Nephron (organoid): ENCODE measurements around the gene NRXN2.

Experiments
- H3K27ac Mint-ChIP-seq, 3 experiments: 2 replicates each; pipeline ENCODE4 v1.8.0; 2020; ENCODE audit warnings: mixed read lengths in 3 of 3, mild to moderate bottlenecking in 2 of 3, moderate library complexity in 1 of 3
- H3K27me3 Mint-ChIP-seq: 2 replicates; pipeline ENCODE4 v1.8.0; 2021; ENCODE audit warnings: low read depth, mild to moderate bottlenecking, moderate library complexity, mixed read lengths
- H3K36me3 Mint-ChIP-seq: 2 replicates; pipeline ENCODE4 v1.8.0; 2020; ENCODE audit warnings: low read depth, mixed read lengths
- H3K4me1 Mint-ChIP-seq: 2 replicates; pipeline ENCODE4 v1.8.0; 2020; ENCODE audit warnings: mixed read lengths
- H3K4me3 Mint-ChIP-seq, 3 experiments: 2 replicates each; pipeline ENCODE4 v1.8.0; 2020; ENCODE audit warnings: mild to moderate bottlenecking in 3 of 3, mixed read lengths in 3 of 3, moderate library complexity in 2 of 3
- H3K9me3 Mint-ChIP-seq: 2 replicates; pipeline ENCODE4 v1.8.0; 2020; ENCODE audit warnings: mixed read lengths
- TF ChIP-seq, protein P1 (sequence below), 3 experiments: fragments of 200-600 bp; sonication (generic); IDR thresholded peaks; one replicate each; pipeline ENCODE4 v1.5.0; 2021; ENCODE audit warnings: antibody characterized with exemption in 3 of 3; ENCODE audit not compliant: unreplicated experiment in 3 of 3

NRXN2 gene

DNA sequence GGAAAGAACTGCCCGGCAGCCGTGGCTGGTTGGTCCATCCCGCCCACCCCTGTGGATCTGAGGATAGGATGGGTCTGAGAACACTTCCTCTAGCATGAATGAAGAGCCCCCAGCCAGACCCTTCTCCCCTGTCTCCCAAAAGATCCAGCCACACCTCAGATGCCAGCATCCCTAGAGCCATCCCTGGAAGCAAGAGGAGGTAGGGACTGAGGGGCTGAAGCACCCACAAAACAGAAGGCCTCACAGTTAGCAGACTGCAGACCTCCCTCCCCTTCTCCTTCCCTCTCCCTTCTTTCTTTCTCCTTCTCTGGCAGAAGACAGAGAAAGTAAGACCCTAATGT lies 1.7 kb downstream of the NRXN2 start:
- H3K27ac Mint-ChIP-seq, result no peak overlapping the region
- peak overlapping the region in 1 of 3 experiments; percentile 73 for H3K4me3 Mint-ChIP-seq
- H3K9me3 Mint-ChIP-seq, result no peaks in the 10 kb centered on the region

DNA sequence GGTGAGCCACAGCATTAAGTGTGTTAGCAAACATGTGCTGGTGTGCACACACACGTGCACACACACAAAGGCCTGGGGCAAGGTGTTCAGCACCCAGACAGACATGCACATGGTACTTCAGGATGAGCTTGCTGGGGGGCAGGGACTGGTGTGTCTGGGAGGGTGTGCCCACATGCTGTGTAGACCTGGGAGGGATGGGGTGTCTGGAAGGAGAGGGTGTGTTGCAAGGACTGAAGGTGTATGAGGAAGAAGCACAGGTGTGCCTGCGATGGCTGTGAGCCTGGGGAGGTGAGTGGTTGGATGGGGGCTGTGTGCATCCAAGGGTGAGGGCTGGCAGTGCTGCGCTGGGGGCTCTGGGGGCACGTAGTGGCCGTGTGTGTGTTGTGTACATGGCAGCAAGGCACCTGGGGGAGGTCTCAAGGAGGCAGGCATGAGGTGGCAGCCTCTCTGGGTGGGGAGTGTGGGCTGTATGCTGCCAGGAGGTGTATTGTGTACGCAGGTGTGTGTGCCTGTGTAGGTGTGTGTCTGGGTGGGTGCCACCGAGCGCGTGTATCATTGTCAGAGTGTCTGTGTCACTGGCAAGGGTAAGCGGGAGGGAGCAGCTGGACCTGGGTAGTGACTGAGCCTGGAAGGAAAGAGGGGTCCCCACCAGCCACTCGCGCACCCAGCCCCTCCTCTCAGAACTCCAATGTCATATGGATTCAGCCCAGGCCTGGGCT lies 2.2 kb downstream of the NRXN2 start:
- Mint-ChIP-seq H3K36me3 (no peaks in the 10 kb centered on the region), H3K4me3 (peak overlapping the region; percentile 17 to 56 (median 33)), H3K9me3 (no peaks in the 10 kb centered on the region), H3K27me3 (peaks cover 79% of the 10 kb centered on the region), H3K27ac (no peak overlapping the region), H3K4me1 (peaks cover 17% of the 10 kb centered on the region)
- TF ChIP-seq, protein P1, sequence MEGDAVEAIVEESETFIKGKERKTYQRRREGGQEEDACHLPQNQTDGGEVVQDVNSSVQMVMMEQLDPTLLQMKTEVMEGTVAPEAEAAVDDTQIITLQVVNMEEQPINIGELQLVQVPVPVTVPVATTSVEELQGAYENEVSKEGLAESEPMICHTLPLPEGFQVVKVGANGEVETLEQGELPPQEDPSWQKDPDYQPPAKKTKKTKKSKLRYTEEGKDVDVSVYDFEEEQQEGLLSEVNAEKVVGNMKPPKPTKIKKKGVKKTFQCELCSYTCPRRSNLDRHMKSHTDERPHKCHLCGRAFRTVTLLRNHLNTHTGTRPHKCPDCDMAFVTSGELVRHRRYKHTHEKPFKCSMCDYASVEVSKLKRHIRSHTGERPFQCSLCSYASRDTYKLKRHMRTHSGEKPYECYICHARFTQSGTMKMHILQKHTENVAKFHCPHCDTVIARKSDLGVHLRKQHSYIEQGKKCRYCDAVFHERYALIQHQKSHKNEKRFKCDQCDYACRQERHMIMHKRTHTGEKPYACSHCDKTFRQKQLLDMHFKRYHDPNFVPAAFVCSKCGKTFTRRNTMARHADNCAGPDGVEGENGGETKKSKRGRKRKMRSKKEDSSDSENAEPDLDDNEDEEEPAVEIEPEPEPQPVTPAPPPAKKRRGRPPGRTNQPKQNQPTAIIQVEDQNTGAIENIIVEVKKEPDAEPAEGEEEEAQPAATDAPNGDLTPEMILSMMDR (IDR thresholded peaks at IDR 0.05; ENCODE audit: unreplicated experiment in 3 of 3), result no peak

More for the DNA sequence above, 1.7 kb downstream of the NRXN2 start:
- H3K27me3 Mint-ChIP-seq, result peaks cover 74% of the 10 kb centered on the region
- H3K4me1 Mint-ChIP-seq, result peaks cover 17% of the 10 kb centered on the region
- TF ChIP-seq, protein P1 (IDR thresholded peaks at IDR 0.05; ENCODE audit: unreplicated experiment in 3 of 3), result no peak
- H3K36me3 Mint-ChIP-seq, result no peaks in the 10 kb centered on the region

DNA sequence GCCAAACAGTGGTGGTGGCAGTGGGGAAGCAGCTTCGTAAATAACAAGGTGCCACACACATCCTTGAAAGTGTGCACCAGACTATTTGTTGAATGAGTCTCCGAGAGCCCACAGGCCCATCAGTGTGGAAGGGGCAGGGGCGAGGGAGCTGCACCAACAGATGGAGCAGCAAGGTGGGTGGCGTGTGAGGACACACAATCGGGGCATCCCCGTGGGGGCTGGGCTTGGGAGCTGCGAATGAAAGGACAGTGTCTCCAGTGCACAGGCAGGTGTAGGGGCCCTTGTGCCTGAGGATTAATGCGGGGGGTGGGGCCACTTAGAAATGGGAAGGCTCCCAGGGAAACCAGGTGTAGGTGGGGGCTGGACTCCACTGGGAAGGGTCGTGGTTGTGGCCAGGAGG lies 2.8 kb downstream of the NRXN2 start:
- Mint-ChIP-seq H3K4me1 (peaks cover 12% of the 10 kb centered on the region), H3K27ac (no peak overlapping the region), H3K4me3 (no peak overlapping the region), H3K36me3 (no peaks in the 10 kb centered on the region), H3K9me3 (no peaks in the 10 kb centered on the region), H3K27me3 (peaks cover 85% of the 10 kb centered on the region)
- TF ChIP-seq, protein P1 (IDR thresholded peaks at IDR 0.05; ENCODE audit: unreplicated experiment in 3 of 3), result no peak

DNA sequence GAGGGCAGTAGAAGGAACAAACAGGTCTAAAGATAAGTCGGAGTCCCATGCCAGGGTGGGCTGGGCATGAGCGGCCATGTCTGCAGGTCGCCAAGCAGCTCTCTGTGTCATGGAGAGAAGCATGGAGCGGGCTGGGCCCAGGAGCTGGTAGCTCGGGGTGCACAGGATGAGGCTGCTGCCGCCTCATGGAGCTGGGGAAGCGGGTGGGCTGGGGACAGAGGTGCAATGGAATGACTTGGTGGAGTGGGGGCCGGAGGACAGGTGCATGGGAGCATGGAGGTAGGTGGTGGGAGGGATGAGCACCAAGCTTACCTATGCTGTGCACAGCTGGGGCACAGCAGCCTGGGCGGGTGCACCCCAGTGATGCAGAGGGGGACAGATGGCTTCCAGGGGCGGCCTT lies 3.6 kb downstream of the NRXN2 start:
- Mint-ChIP-seq H3K27ac (no peak overlapping the region), H3K4me3 (no peak overlapping the region), H3K9me3 (no peaks in the 10 kb centered on the region), H3K4me1 (peaks cover 6% of the 10 kb centered on the region), H3K27me3 (peaks cover 93% of the 10 kb centered on the region), H3K36me3 (no peaks in the 10 kb centered on the region)
- TF ChIP-seq, protein P1 (IDR thresholded peaks at IDR 0.05; ENCODE audit: unreplicated experiment in 3 of 3), result no peak

DNA sequence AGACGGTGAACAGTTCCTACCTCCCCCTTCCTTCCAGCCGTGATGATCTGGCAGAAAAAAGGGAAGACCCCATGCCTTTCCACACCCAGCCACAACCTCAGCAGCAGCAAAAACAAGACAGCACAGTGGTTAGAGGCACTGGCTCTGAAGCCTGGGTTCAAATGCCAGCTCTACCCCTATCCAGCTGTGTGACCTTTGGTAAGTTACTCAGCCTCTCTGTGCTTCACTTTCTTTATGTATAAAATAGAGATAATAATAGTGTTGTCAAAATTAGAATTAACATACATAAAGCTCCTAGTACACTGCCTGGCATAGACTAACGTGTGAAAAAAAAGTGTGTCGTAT lies 4.2 kb downstream of the NRXN2 start:
- Mint-ChIP-seq H3K9me3 (no peaks in the 10 kb centered on the region), H3K36me3 (no peaks in the 10 kb centered on the region), H3K27ac (no peak overlapping the region), H3K4me1 (peaks cover 7% of the 10 kb centered on the region), H3K27me3 (peaks cover 95% of the 10 kb centered on the region), H3K4me3 (no peak overlapping the region)
- TF ChIP-seq, protein P1 (IDR thresholded peaks at IDR 0.05; ENCODE audit: unreplicated experiment in 3 of 3), result no peak

DNA sequence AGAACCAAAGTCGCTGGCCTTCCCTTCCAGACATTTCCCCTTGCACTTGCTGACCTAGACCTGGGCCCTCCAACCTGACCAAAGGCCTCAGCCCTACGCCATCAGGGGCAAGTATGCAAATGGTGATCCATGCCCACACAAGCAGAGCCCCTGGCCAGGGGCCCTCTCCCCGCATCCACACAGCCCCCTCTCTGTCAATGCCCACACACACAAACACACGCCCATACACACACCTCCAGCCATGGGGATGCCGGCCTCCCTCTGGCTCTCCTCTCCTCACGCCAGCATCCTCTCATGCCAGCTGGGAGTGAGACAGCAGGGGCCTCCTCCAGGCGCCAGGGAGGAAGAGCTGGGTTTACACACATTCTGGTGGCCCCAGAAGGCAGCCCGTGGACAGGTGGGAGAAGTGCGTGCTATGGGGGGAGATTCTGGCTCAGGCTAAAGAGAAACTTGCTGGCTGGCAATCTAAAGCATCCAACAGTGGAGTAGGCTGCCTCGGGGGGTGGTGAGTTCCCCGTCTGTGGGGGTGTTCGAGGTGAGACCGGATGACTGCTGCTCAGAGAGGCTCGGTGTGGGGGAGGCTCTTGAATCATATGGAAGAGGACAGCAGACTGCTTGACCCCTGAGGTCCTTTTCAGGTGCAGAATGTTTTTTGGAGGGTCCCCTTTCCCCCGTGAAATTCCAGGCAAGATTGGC lies 4.8 kb downstream of the NRXN2 start:
- Mint-ChIP-seq H3K4me3 (no peak overlapping the region), H3K27me3 (peaks cover 94% of the 10 kb centered on the region), H3K4me1 (peaks cover 7% of the 10 kb centered on the region), H3K36me3 (no peaks in the 10 kb centered on the region), H3K27ac (no peak overlapping the region), H3K9me3 (no peaks in the 10 kb centered on the region)
- TF ChIP-seq, protein P1 (IDR thresholded peaks at IDR 0.05; ENCODE audit: unreplicated experiment in 3 of 3), result no peak
